ENCODE data around the gene MDP1.

Gene MDP1

GRCh38 chr14:24171422-24172260, 44.2 kb downstream of the MDP1 start, which contains the start of gene REC8:
Gene REC8 (plus strand): TSS chr14:24172080. CDS start chr14:24172553, 473 bp downstream.
- H3K4me1 ChIP-seq (ENCODE audit: low read depth, poor library complexity, severe bottlenecking) = peaks cover 8% of the 10 kb centered on the region
- H3K9ac ChIP-seq = no peak within 1 kb of the TSS
- no peaks in the 10 kb centered on the region for H3K36me3 ChIP-seq (ENCODE audit: insufficient read depth)
- H3K27ac ChIP-seq = no peak within 1 kb of the TSS
- H4K20me1 ChIP-seq (ENCODE audit: insufficient read depth) = no peaks in the 10 kb centered on the region
- H3K4me3 ChIP-seq (IDR thresholded peaks at IDR 0.05; ENCODE audit: insufficient read depth, low read depth, low read length) = no peak within 1 kb of the TSS
- no peaks in the 10 kb centered on the region for H3K79me2 ChIP-seq (ENCODE audit: insufficient read depth, low read depth)
- TF ChIP-seq, protein P1, sequence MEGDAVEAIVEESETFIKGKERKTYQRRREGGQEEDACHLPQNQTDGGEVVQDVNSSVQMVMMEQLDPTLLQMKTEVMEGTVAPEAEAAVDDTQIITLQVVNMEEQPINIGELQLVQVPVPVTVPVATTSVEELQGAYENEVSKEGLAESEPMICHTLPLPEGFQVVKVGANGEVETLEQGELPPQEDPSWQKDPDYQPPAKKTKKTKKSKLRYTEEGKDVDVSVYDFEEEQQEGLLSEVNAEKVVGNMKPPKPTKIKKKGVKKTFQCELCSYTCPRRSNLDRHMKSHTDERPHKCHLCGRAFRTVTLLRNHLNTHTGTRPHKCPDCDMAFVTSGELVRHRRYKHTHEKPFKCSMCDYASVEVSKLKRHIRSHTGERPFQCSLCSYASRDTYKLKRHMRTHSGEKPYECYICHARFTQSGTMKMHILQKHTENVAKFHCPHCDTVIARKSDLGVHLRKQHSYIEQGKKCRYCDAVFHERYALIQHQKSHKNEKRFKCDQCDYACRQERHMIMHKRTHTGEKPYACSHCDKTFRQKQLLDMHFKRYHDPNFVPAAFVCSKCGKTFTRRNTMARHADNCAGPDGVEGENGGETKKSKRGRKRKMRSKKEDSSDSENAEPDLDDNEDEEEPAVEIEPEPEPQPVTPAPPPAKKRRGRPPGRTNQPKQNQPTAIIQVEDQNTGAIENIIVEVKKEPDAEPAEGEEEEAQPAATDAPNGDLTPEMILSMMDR (conservative IDR thresholded peaks at IDR 0.05; ENCODE audit: low read depth, low read length) = no peak
- no peak within 1 kb of the TSS for H3K4me2 ChIP-seq
- no peak within 1 kb of the TSS for H2AFZ ChIP-seq (ENCODE audit: low read depth)
- no peaks in the 10 kb centered on the region for H3K27me3 ChIP-seq (ENCODE audit: insufficient read depth, low read depth)

DNA sequence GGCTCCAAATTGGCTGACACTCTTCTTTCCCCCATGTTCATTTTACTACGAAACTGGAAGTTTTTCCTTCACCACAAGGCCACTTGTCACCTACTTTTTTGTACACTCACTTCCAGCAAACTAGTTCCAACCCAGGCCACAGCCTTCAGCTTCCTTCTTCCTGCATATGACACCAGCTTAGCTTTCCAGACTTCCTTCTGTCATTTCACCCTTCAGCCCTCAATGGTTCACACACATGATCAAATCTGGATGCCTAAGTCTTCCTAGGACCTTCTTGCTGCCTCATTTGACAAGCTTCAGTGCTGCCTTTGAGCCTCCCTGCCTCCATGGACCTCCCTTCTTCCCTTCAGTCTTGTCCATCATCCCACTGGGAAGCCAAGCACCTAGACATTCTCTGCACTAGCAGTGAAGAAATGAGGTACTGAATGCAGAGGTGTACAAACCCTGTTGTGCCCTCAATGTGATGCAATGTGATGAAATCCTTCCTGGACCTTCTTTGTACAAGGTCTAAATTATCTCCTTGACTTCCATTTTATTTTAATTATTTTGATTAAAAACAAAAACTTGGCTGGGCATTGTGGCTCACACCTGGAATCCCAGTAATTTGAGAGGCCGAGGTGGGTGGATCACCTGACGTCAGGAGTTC, 48.3 kb downstream of the MDP1 start:
- Histone ChIP-seq H3K79me2 (ENCODE audit: insufficient read depth, low read depth) (no peaks in the 10 kb centered on the region), H3K27ac (no peak overlapping the region), H4K20me1 (ENCODE audit: insufficient read depth) (no peaks in the 10 kb centered on the region), H3K9ac (no peak overlapping the region), H3K4me3 (IDR thresholded peaks at IDR 0.05; ENCODE audit: insufficient read depth, low read depth, low read length) (no peak overlapping the region), H3K36me3 (ENCODE audit: insufficient read depth) (no peaks in the 10 kb centered on the region), H3K27me3 (ENCODE audit: insufficient read depth, low read depth) (no peaks in the 10 kb centered on the region), H2AFZ (ENCODE audit: low read depth) (no peak overlapping the region), H3K4me2 (no peak overlapping the region), H3K4me1 (ENCODE audit: low read depth, poor library complexity, severe bottlenecking) (peaks cover 8% of the 10 kb centered on the region)
- TF ChIP-seq, protein P1 (conservative IDR thresholded peaks at IDR 0.05; ENCODE audit: low read depth, low read length) = no peak

- Histone ChIP-seq H3K27ac (no peak overlapping the region), H3K27me3 (ENCODE audit: insufficient read depth, low read depth) (no peaks in the 10 kb centered on the region), H3K36me3 (ENCODE audit: insufficient read depth) (no peaks in the 10 kb centered on the region), H4K20me1 (ENCODE audit: insufficient read depth) (no peaks in the 10 kb centered on the region), H3K4me1 (ENCODE audit: low read depth, poor library complexity, severe bottlenecking) (peaks cover 17% of the 10 kb centered on the region), H2AFZ (ENCODE audit: low read depth) (no peak overlapping the region), H3K4me2 (no peak overlapping the region), H3K4me3 (IDR thresholded peaks at IDR 0.05; ENCODE audit: insufficient read depth, low read depth, low read length) (no peak overlapping the region), H3K79me2 (ENCODE audit: insufficient read depth, low read depth) (no peaks in the 10 kb centered on the region), H3K9ac (no peak overlapping the region)
- TF ChIP-seq, protein P1 (conservative IDR thresholded peaks at IDR 0.05; ENCODE audit: low read depth, low read length) = no peak
These were observed 50.1 kb downstream of the MDP1 start for GRCh38 chr14:24165785-24166184.

GRCh38 chr14:24164518-24164991, 51.3 kb downstream of the MDP1 start:
- H3K36me3 ChIP-seq (ENCODE audit: insufficient read depth) = no peaks in the 10 kb centered on the region
- TF ChIP-seq, protein P1 (conservative IDR thresholded peaks at IDR 0.05; ENCODE audit: low read depth, low read length) = no peak

More at GRCh38 chr14:24164518-24164991, 51.3 kb downstream of the MDP1 start:
- no peaks in the 10 kb centered on the region for H3K79me2 ChIP-seq (ENCODE audit: insufficient read depth, low read depth)
- H3K9ac ChIP-seq = no peak overlapping the region
- peaks cover 22% of the 10 kb centered on the region for H3K4me1 ChIP-seq (ENCODE audit: low read depth, poor library complexity, severe bottlenecking)
- H3K27me3 ChIP-seq (ENCODE audit: insufficient read depth, low read depth) = no peaks in the 10 kb centered on the region
- H3K4me3 ChIP-seq (IDR thresholded peaks at IDR 0.05; ENCODE audit: insufficient read depth, low read depth, low read length) = no peak overlapping the region
- no peak overlapping the region for H3K27ac ChIP-seq
- no peak overlapping the region for H3K4me2 ChIP-seq
- no peak overlapping the region for H2AFZ ChIP-seq (ENCODE audit: low read depth)
- H4K20me1 ChIP-seq (ENCODE audit: insufficient read depth) = no peaks in the 10 kb centered on the region

Measured in KMS-11 (cell line).